GM21825 (cell line): ENCODE results near the gene TNF.
"Not testable (repeated sequence)": the region's sequence is repeated elsewhere in the genome, so short reads cannot be mapped to it uniquely, and the experiment has no call there.

Experiments used
- ATAC-seq: cut with Tn5 transposase; IDR thresholded peaks from one replicate; pipeline ENCODE4 v1.9.1; 2021; ENCODE audit warnings: mild to moderate bottlenecking, moderate library complexity; ENCODE audit not compliant: unreplicated experiment

TNF gene

DNA sequence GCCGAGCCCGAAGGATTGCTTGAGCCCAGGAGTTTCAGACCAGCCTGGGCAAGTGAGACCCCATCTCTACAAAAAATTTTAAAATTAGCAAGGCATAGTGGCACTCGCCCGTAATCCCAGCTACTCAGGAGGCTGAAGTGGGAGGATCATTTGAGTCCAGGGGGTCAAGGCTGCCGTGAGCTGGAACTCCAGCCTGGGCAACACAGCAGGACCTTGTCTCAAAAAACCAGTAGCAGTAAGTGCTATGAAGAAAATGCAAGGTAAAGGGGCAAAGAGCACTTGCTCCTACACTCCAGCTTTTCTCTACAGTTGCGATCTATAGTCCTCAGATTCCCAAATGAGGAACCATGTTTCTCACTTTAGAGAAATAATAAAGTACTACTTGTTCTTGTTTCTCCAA lies 31.7 kb upstream of the TNF start:
- no peak for ATAC-seq

- no peak for ATAC-seq
Measured at GRCh38 chr6:31544676-31545075, 30.7 kb upstream of the TNF start.

GRCh38 chr6:31545291-31545690 lies 30.1 kb upstream of the TNF start:
- no peak for ATAC-seq

GRCh38 chr6:31546339-31546957 lies 28.9 kb upstream of the TNF start, which contains the start of gene ATP6V1G2:
ATP6V1G2 (minus strand) TSS chr6:31546608; CDS start chr6:31546559, 49 bp downstream.
- ATAC-seq: peak; percentile 44

DNA sequence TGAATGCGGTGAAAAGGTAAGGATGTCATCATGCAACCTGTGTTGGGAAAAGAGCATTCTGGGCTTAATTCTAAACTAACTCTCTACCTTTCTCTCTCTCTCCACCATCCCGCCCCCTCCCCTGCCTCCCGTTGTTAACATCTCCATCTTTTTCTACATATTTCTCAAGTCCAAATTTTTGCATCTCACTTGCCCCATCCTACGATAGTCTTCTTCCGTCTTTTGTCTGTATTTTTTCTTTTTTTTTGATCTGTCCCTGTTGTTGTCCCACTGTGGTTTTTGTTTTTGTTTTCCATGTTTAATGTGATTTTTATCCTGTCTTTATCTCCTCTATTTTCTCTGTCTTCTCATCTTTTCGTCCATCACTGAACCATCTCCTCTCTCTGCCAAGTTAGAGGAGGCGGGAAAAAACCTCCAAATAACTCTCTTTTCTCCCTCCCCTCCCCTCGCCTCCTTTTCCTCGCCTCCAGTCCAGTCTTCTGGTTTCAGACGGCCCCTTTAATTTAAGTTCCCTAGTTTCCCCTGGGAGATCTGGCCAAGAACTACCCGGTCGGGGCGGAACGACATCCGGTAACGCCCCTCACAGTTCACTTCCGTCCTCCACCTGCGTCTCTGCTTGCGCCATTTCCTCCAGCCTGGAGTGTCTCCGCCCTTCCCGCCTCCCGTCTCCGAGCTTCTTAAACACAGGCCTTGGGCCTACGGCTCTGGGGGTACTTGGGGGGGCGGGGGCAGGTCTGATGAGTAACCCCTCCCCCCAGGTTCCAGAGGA lies 28.2 kb upstream of the TNF start, which contains the start of gene NFKBIL1:
TSS of gene NFKBIL1 (plus strand) at position 651 of the 769 bp plus-strand sequence. CDS start at position 738, 87 bp downstream.
- ATAC-seq: peak; percentile 51

- ATAC-seq: no peak
Measured at GRCh38 chr6:31547727-31548543, 27.4 kb upstream of the TNF start.

- no peak for ATAC-seq
Measured at GRCh38 chr6:31548544-31548873, 26.9 kb upstream of the TNF start.

DNA sequence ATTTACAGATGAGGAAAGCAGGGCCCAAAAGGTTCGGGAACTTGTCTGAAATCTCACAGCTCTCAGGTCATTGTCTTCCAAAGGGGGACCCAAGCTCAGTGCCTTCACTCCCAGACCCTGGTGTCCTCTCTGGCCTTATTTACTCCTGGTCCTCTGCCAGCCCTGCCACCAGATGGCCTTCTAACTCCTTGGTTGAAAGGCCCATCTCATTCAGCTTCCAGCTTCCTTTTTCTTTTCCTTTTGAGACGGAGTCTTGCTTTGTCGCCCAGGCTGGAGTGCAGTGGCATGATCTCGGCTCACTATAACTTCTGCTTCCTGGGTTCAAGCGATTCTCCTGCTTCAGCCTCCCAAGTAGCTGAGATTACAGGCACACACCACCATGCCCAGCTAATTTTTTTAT lies 24.0 kb upstream of the TNF start:
- ATAC-seq: not testable (repeated sequence)

GRCh38 chr6:31556307-31556706 lies 19.1 kb upstream of the TNF start:
- ATAC-seq: no peak

- no peak for ATAC-seq
Measured at GRCh38 chr6:31557443-31558317, 17.7 kb upstream of the TNF start.

GRCh38 chr6:31558318-31558625 lies 17.1 kb upstream of the TNF start:
- no peak for ATAC-seq

DNA sequence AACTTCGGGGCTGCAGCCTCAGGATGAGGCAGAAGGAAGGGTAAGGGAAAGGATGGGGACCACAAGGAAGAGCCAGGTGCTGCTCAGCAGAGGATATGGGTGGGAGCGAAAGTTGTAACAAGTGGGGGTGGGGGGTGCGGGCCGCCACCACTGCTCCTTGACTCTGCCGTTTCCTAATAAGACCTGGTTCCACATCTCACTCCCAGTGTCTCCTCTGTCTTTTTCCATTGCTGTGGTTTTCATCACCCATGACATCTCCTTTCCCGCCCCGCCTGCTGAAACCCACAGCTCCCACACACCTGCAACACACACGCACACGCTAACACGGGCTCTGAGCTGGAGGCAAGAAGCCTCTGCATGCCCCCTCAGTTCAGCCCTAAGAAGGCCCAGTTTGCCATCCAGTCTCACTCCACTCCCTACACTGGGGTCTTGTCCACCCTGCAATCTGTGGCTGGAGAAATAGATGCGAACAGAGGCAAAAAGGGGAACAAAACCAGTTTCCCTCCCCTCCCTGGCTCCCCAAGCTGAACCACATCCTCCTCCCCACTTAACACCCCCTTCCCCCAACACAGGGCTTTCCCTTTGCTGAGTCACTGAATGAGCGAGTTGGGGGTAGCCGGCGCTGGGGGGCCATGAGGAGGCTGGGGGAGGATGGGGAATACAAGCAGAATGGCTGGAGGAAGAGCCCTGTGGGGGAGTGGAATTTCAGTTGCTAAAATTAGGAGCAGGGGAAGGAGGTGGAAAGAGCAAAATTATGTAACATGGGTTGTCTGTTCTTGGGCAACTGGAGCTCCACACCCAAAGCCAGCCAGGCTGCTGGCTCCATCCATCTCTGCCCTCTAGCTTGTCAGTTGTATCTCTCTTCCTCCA lies 16.5 kb upstream of the TNF start:
- ATAC-seq: no peak

GRCh38 chr6:31559606-31559957 lies 15.8 kb upstream of the TNF start:
- peak; percentile 3 for ATAC-seq

GRCh38 chr6:31559958-31560696 lies 15.2 kb upstream of the TNF start:
- ATAC-seq: peak; percentile 59

DNA sequence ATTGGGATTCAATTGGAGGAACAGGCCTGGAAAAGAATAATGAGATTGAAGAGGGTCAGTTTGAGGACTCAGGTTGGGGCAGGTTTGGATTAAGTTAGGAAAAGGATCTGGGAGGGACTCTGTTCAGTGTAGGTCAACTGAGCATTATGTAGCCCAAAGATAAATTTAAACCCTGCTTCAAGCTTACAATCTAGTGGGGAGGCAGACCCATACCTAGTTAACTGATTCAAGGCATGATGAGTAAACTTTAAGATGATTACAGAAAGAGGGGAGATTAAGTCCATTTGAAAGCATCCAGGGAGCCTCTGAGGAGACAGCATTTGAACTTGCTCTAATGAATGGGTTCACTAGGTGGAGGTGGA lies 14.7 kb upstream of the TNF start:
- no peak for ATAC-seq

DNA sequence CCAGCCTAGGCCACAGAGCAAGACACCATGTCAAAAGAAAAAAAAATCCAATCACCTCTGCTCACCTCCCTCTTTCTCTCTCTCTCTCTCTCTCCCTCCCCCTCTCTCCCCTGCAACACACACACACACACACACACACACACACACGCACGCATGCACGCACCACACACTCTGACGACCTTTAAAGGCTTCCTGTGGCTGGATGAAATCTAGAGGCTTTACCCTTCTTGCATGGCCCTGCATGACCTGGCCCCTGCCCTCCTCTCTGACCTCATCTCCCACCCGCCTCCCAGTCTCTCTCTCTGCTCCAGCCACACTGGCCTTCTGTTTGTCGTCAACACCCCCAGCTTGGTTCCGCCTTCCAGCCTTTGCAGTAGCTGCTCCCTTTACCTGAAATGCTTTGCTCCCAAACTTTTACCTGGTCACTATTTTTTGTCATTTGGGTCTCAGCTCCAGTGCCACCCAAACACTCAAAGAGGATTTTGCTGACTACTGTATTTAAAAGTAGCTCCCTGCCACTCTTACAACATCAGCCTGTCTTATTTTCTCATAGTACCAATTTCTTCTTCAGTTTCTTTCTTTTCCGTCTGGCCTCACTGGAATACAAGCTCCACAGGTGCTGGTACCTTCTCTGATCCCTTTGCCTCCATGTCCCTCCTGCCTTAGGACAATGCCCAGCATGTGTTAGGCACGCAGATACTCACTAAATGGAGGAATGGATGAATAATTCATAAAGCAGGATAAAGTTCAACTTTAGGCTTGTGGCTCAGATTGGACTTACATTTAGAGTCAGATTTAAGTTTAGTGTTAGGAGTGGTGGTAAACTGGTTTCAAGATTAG lies 7.6 kb upstream of the TNF start:
- ATAC-seq: no peak

- ATAC-seq: peak; percentile 57
Measured at GRCh38 chr6:31568537-31568961, 6.8 kb upstream of the TNF start.

GRCh38 chr6:31569861-31570536 lies 5.4 kb upstream of the TNF start:
- no peak for ATAC-seq
